H1 (cell line): ENCODE data around the gene MBP. TPM values are rescaled to one million over a fixed set of nuclear protein-coding genes. Genes with fewer than 3 reads are reported as not detected.

Source experiments
- NRF1 ChIP-seq: IDR thresholded peaks from 2 replicates; pipeline ENCODE4 v1.6.1; 2011; ENCODE audit warnings: mild to moderate bottlenecking, low read depth, low read length, improper control_type of control experiment
- TBP ChIP-seq: IDR thresholded peaks from 2 replicates; pipeline ENCODE4 v1.6.1; 2011; ENCODE audit warnings: low read depth, low read length, improper control_type of control experiment
- polyA plus RNA-seq, 7 experiments: library from polyadenylated mRNA; depleted of rRNA in 3 of 7; stranded (reverse) in 5 of 7; unstranded in 2 of 7; fragments of >200 nt in 5 of 7; fragments of 200-250 nt in 2 of 7; gene quantifications; 1 replicate in 5 of 7; 2 replicates in 1 of 7; 4 replicates in 1 of 7; pipeline versions ENCODE4 v1.2.1 to v1.2.3, GENCODE V29; 2011 to 2013; ENCODE audit warnings: missing spikeins in 2 of 7, mixed read lengths in 2 of 7
- total RNA-seq: library from RNA; stranded (reverse); fragmentation: NEBNext Ultra II Directional; extraction: Animal tissue kit (Norgen Biotek cat#: 25700); gene quantifications from 2 replicates; pipeline ENCODE4 v1.2.1, GENCODE V29; 2021

Gene MBP
- total and polyA plus RNA-seq, 2 of the 8 experiments (the other 6 are each of a cell fraction or from before 2014, with no cell fraction given): 7.7 to 19.2 TPM

GRCh38 chr18:77024476-77024875 is 108.1 kb downstream of the MBP start (continued):
- TF ChIP-seq TBP: no peak
- TF ChIP-seq NRF1: no peak
